ENCODE measurements around the gene C17orf107. TPM values are rescaled to one million over a fixed set of nuclear protein-coding genes. Genes with fewer than 3 reads are reported as not detected.
"Not testable (repeated sequence)": the region's sequence is repeated elsewhere in the genome, so short reads cannot be mapped to it uniquely, and the experiment has no call there.

The C17orf107 gene
- total and polyA plus RNA-seq, 12 donors = 0.42 to 4.2 (median 1.1) TPM

DNA sequence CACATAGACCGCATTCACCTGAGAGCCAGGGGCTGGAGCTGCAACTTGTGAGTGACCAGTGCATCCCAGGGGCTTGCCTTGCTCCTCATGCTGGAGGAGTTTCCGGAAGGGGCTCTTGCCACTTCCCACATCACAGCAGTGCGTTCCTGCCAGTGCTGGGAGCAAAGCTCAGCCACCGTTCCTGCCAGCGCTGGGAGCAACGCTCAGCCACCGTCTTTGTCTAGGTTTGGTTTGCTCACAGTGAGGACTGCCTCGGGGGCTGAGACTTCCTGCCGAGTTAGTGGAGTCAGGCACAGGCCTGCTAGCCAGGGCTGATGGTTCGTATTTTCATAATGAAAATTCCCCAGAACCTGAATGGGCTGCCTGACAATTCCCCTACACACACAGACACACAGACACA, 9.0 kb downstream of the C17orf107 start:
- no peak for TF ChIP-seq POLR2A (IDR thresholded peaks at IDR 0.05)
- TF ChIP-seq CTCF (IDR thresholded peaks at IDR 0.05) = no peak
- DNase-seq = no peak
- 50 to 72% (median 55%) methylated on average over 2 to 10 of the region's 10 CpGs for WGBS, 4 donors
- intact Hi-C loops (cut with DNase I) = loop anchor here in 1 of 2 donors (10.0 kb wide), 1 partner anchor 76 kb away; the partner anchor contains the start of gene CAMTA2
- no peaks in the 10 kb centered on the region for H3K9me3 ChIP-seq (replicated peaks in 1 of 3)
- peak overlapping the region in 1 of 5 donors; percentile 71 for H3K27ac ChIP-seq
- H3K4me1 ChIP-seq (replicated peaks in 1 of 2) = peaks cover 0 to 3% of the 10 kb centered on the region in 2 donors
- no peaks in the 10 kb centered on the region for H3K36me3 ChIP-seq (replicated peaks in 1 of 2)
- H3K27me3 ChIP-seq = no peaks in the 10 kb centered on the region
- no peak overlapping the region for H3K4me3 ChIP-seq

DNA sequence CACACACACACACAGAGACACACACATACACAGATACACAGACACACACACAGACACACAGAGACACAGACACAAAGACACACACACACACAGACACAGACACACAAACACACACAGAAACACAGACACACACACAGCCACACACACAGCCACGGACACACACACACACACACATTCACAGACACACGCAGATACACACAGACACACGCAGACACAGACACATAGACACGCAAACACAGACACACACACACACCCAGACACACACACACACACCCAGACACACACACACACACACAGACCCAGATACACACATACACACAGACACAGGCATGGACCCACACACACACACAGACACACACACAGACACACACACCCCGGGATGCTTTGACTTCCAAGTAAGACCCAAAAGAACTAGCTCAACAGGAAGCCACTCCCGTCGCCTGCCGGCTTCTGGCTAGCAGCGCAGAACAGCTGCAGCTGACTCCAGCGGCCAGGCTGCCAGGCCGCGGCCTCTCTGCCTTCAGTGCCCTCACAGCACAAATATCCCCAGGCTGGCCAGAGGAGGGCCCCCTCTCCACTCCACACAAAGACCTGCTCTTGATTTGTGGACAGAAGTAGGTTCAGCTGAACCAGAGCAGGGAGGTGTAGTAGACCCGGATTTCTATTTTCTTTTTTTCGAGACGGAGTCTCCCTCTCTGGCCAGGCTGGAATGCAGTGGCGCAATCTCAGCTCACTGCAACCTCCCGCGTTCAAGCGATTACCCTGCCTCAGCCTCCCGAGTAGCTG, 9.6 kb downstream of the C17orf107 start:
- 21 to 29% (median 24%) methylated on average over 12 to 20 of the region's 20 CpGs for WGBS, 4 donors

DNA sequence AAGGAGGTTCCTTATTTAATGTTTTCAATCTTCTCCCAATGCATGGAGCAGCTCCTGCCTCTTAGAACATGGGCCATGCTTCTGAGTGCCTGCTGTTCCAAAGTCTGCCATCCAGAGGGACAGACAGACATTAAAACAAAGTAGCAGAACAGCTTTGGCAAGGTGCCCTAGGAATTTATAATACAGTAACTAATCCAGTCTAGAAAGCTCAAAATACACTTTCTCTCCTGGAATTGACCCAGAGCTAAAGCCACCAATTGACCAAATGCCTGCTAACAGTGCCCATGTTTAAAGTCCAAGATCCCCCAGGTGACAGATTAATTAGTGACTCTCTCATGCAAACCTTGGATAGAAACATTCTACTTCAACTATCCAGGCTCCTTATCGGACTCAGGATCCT, 14.7 kb downstream of the C17orf107 start:
- intact Hi-C loops (cut with DNase I) = loop anchor here in 1 of 2 donors (5.0 kb wide), 1 partner anchor 148 kb away; no protein-coding TSS in a partner anchor
- TF ChIP-seq POLR2A (IDR thresholded peaks at IDR 0.05) (no peak), CTCF (IDR thresholded peaks at IDR 0.05) (no peak)
- WGBS, 4 donors = 83 to 91% (median 84%) methylated on average over 1 of the region's 1 CpG

More for the DNA sequence above, 9.6 kb downstream of the C17orf107 start:
- Histone ChIP-seq H3K27ac (peak overlapping the region in 2 of 5 donors; percentile 49 to 71), H3K36me3 (replicated peaks in 1 of 2) (no peaks in the 10 kb centered on the region), H3K4me3 (no peak overlapping the region), H3K27me3 (no peaks in the 10 kb centered on the region), H3K4me1 (replicated peaks in 1 of 2) (peaks cover 0 to 3% of the 10 kb centered on the region in 2 donors), H3K9me3 (replicated peaks in 1 of 3) (no peaks in the 10 kb centered on the region)
- TF ChIP-seq POLR2A (IDR thresholded peaks at IDR 0.05) = no peak
- peak; percentile 78 to 96 (median 91) for TF ChIP-seq CTCF (IDR thresholded peaks at IDR 0.05)
- intact Hi-C loops (cut with DNase I) = loop anchor here in 1 of 2 donors (10.0 kb wide), 1 partner anchor 76 kb away; the partner anchor contains the start of gene CAMTA2
- DNase-seq = peak; percentile 84 to 96 (median 91)

DNA sequence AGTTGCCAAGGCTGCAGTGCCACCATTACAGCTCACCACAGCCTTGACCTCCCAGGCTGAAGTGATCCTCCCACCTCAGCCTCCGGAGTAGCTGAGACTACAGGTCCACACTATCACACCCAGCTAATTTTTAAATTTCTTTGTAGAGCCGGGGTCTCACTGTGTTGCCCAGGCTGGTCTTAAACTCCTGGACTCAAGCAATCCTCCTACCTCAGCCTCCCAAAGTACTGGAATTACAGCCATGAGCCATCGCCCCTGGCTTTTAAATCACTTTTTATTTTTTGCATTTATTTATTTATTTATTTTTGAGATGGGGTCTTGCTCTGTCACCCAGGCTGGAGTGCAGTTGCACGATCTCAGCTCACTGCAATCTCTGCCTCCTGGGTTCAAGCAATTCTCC, 15.2 kb downstream of the C17orf107 start:
- not testable (repeated sequence) for H3K9me3 ChIP-seq (replicated peaks in 1 of 3); H3K4me3 ChIP-seq; H3K27ac ChIP-seq; H3K27me3 ChIP-seq; H3K4me1 ChIP-seq (replicated peaks in 1 of 2); H3K36me3 ChIP-seq (replicated peaks in 1 of 2); DNase-seq
- WGBS, 4 donors = 76 to 86% (median 79%) methylated on average over 4 of the region's 4 CpGs
- intact Hi-C loops (cut with DNase I) = loop anchor here in 1 of 2 donors (5.0 kb wide), 1 partner anchor 148 kb away; no protein-coding TSS in a partner anchor

More for the DNA sequence above, 14.7 kb downstream of the C17orf107 start:
- Histone ChIP-seq H3K27me3 (no peaks in the 10 kb centered on the region), H3K36me3 (replicated peaks in 1 of 2) (no peaks in the 10 kb centered on the region), H3K9me3 (replicated peaks in 1 of 3) (no peaks in the 10 kb centered on the region), H3K4me1 (replicated peaks in 1 of 2) (peaks cover 0 to 3% of the 10 kb centered on the region in 2 donors), H3K27ac (no peak overlapping the region), H3K4me3 (no peak overlapping the region)
- DNase-seq = no peak
